GM18498 (cell line): Measurements from ENCODE around the gene VDAC1.
A peak's percentile ranks its signal among the peaks of the same experiment; 100 is the strongest.

ENCODE experiments used
- ATAC-seq: cut with Tn5 transposase; IDR thresholded peaks from one replicate; pipeline ENCODE4 v1.9.1; 2021; ENCODE audit warnings: mild to moderate bottlenecking, moderate library complexity; ENCODE audit not compliant: unreplicated experiment

VDAC1 gene

GRCh38 chr5:134025786-134026185 lies 21.0 kb upstream of the VDAC1 start:
- no peak for ATAC-seq

- no peak for ATAC-seq
These were observed 20.0 kb upstream of the VDAC1 start for GRCh38 chr5:134024811-134025210.

GRCh38 chr5:134022333-134022732 lies 17.6 kb upstream of the VDAC1 start:
- ATAC-seq = no peak

- ATAC-seq = no peak
These were observed 15.4 kb upstream of the VDAC1 start for GRCh38 chr5:134020188-134020587.

GRCh38 chr5:134019636-134020035 lies 14.9 kb upstream of the VDAC1 start:
- ATAC-seq = no peak

GRCh38 chr5:134018986-134019316 lies 14.2 kb upstream of the VDAC1 start:
- no peak for ATAC-seq

GRCh38 chr5:134018154-134018985 lies 13.6 kb upstream of the VDAC1 start:
- no peak for ATAC-seq

GRCh38 chr5:134008266-134008749 lies 3.5 kb upstream of the VDAC1 start:
- no peak for ATAC-seq

- ATAC-seq = no peak
These were observed 2.9 kb upstream of the VDAC1 start for GRCh38 chr5:134007581-134008265.

- ATAC-seq = no peak
These were observed 1.3 kb upstream of the VDAC1 start for GRCh38 chr5:134006115-134006514.

GRCh38 chr5:134005417-134006061 lies 764 bp upstream of the VDAC1 start:
- ATAC-seq = no peak

- peak; percentile 42 for ATAC-seq
These were observed 754 bp downstream of the VDAC1 start for GRCh38 chr5:134003817-134004625.

GRCh38 chr5:134003064-134003816 lies 1.5 kb downstream of the VDAC1 start:
- no peak for ATAC-seq

- ATAC-seq = no peak
These were observed 2.6 kb downstream of the VDAC1 start for GRCh38 chr5:134001938-134002731.

- ATAC-seq = no peak
These were observed 3.9 kb downstream of the VDAC1 start for GRCh38 chr5:134000696-134001453.

- ATAC-seq = no peak
These were observed 4.7 kb downstream of the VDAC1 start for GRCh38 chr5:134000091-134000511.

- no peak for ATAC-seq
These were observed 6.0 kb downstream of the VDAC1 start for GRCh38 chr5:133998807-133999206.

- ATAC-seq = no peak
These were observed 6.7 kb downstream of the VDAC1 start for GRCh38 chr5:133998042-133998441.
